ENCODE results near the gene ETV1. TPM values are rescaled to one million over a fixed set of nuclear protein-coding genes. Genes with fewer than 3 reads are reported as not detected.

Gene ETV1
- total and polyA plus RNA-seq, 2 of the 4 experiments (the other 2 are of a cell fraction): 8.6 to 21.1 TPM

DNA sequence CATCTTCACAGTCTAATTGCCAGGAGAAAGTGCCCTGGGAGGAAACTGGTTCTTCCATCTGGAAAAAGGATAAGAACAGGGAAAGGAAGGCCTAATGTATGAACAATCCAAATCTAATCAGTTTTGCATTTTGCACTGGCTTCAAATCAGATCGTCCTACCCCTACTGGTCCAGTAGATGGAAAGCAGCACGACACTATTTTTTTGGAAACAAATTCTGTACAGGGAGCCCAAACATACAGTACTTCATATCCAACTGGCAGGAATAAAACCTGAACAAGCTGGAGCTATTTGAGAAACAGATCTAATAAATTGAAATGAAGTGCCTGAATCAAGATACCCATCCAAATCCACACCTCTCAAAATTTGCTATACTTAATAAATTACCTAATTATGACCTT lies 36.5 kb downstream of the ETV1 start:
- H3K9me1 ChIP-seq (ENCODE audit: insufficient read depth, low read length): no peaks in the 10 kb centered on the region
- WGBS, 2 experiments (ENCODE audit: extremely low coverage in 2 of 2, insufficient read length in 1 of 2): no CpG with 5 or more reads among the region's 2 CpGs
- in situ Hi-C loops (cut with MboI; ENCODE audit: low sequenced_read_pairs) (no loop called here), dilution Hi-C loops (cut with HindIII; ENCODE audit: low sequenced_read_pairs, unreplicated experiment) (no loop called here), intact Hi-C loops (cut with micrococcal nuclease) (no loop called here)
- H3K79me1 ChIP-seq (ENCODE audit: low read depth in 1 of 2, low read length in 2 of 2): no peaks in the 10 kb centered on the region
- no peak overlapping the region for H2BK120ac ChIP-seq (ENCODE audit: low read depth, low read length)
- no peak overlapping the region for H4K8ac ChIP-seq (ENCODE audit: low read depth in 2 of 2, low read length in 2 of 2)
- ChIA-PET POLR2A (ENCODE audit: unreplicated experiment) (no interaction called here), CTCF (no interaction called here)
- no peak overlapping the region for H3K27ac ChIP-seq (ENCODE audit: insufficient read depth, low read length)
- no peak overlapping the region for H2BK15ac ChIP-seq (ENCODE audit: low read depth, low read length)
- ATAC-seq (ENCODE audit: low read depth) (no peak), DNase-seq (no peak)
- H4K91ac ChIP-seq (ENCODE audit: insufficient read depth, low read depth, low read length): no peak overlapping the region
- no peak overlapping the region for H2AFZ ChIP-seq (replicated peaks; ENCODE audit: low read length, poor library complexity)
- TF ChIP-seq, protein P1, sequence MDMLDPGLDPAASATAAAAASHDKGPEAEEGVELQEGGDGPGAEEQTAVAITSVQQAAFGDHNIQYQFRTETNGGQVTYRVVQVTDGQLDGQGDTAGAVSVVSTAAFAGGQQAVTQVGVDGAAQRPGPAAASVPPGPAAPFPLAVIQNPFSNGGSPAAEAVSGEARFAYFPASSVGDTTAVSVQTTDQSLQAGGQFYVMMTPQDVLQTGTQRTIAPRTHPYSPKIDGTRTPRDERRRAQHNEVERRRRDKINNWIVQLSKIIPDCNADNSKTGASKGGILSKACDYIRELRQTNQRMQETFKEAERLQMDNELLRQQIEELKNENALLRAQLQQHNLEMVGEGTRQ (IDR thresholded peaks at IDR 0.05; ENCODE audit: low read depth, low read length): no peak
- no peak for TF ChIP-seq RFX5 (IDR thresholded peaks at IDR 0.05; ENCODE audit: low read depth, low read length)
- TF ChIP-seq SMC3 (IDR thresholded peaks at IDR 0.05; ENCODE audit: low read depth, low read length): no peak
- TF ChIP-seq, protein P2, sequence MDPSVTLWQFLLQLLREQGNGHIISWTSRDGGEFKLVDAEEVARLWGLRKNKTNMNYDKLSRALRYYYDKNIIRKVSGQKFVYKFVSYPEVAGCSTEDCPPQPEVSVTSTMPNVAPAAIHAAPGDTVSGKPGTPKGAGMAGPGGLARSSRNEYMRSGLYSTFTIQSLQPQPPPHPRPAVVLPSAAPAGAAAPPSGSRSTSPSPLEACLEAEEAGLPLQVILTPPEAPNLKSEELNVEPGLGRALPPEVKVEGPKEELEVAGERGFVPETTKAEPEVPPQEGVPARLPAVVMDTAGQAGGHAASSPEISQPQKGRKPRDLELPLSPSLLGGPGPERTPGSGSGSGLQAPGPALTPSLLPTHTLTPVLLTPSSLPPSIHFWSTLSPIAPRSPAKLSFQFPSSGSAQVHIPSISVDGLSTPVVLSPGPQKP (IDR thresholded peaks at IDR 0.05; ENCODE audit: borderline replicate concordance, low read depth, low read length): no peak
- no peak for TF ChIP-seq NFE2L2 (IDR thresholded peaks at IDR 0.05; ENCODE audit: low read depth, low read length)
- TF ChIP-seq, protein P3, sequence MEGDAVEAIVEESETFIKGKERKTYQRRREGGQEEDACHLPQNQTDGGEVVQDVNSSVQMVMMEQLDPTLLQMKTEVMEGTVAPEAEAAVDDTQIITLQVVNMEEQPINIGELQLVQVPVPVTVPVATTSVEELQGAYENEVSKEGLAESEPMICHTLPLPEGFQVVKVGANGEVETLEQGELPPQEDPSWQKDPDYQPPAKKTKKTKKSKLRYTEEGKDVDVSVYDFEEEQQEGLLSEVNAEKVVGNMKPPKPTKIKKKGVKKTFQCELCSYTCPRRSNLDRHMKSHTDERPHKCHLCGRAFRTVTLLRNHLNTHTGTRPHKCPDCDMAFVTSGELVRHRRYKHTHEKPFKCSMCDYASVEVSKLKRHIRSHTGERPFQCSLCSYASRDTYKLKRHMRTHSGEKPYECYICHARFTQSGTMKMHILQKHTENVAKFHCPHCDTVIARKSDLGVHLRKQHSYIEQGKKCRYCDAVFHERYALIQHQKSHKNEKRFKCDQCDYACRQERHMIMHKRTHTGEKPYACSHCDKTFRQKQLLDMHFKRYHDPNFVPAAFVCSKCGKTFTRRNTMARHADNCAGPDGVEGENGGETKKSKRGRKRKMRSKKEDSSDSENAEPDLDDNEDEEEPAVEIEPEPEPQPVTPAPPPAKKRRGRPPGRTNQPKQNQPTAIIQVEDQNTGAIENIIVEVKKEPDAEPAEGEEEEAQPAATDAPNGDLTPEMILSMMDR (conservative IDR thresholded peaks at IDR 0.05; ENCODE audit: low read depth, low read length): no peak
- no peak for TF ChIP-seq MAZ (IDR thresholded peaks at IDR 0.05; ENCODE audit: borderline replicate concordance, low read depth, low read length)
- TF ChIP-seq FOS (IDR thresholded peaks at IDR 0.05; ENCODE audit: low read depth, low read length): no peak
- TF ChIP-seq POLR2A (IDR thresholded peaks at IDR 0.05; ENCODE audit: low read depth, low read length): no peak
- no peak for TF ChIP-seq BHLHE40 (IDR thresholded peaks at IDR 0.05; ENCODE audit: low read depth, low read length)
- TF ChIP-seq CHD1 (IDR thresholded peaks at IDR 0.05; ENCODE audit: low read depth, low read length): no peak
- no peak for TF ChIP-seq RAD21 (IDR thresholded peaks at IDR 0.05; ENCODE audit: low read length)
- no peaks in the 10 kb centered on the region for H3K36me3 ChIP-seq (ENCODE audit: control insufficient read depth, insufficient read depth, low read length)
- no peak overlapping the region for H3K18ac ChIP-seq (ENCODE audit: low read depth, low read length)
- H3K9me3 ChIP-seq (ENCODE audit: control insufficient read depth, insufficient read depth, low read length): no peaks in the 10 kb centered on the region
- no peak overlapping the region for H3K23ac ChIP-seq (ENCODE audit: low read depth, low read length)
- no peak overlapping the region for H3K14ac ChIP-seq (replicated peaks; ENCODE audit: low read depth, low read length)
- no peak overlapping the region for H2AK9ac ChIP-seq (replicated peaks; ENCODE audit: low read depth, low read length, poor library complexity)
- no peak overlapping the region for H3K4me2 ChIP-seq (ENCODE audit: low read depth, low read length)
- no peaks in the 10 kb centered on the region for H3K4me1 ChIP-seq (ENCODE audit: control insufficient read depth, insufficient read depth, low read length)
- no peak overlapping the region for H2AK5ac ChIP-seq (ENCODE audit: low read depth, low read length)
- no peak overlapping the region for H2BK5ac ChIP-seq (ENCODE audit: low read depth, low read length, poor library complexity, severe bottlenecking)
- H4K5ac ChIP-seq (ENCODE audit: low read depth, low read length): no peak overlapping the region
- H3K4ac ChIP-seq (ENCODE audit: low read depth, low read length): no peak overlapping the region
- H3K9ac ChIP-seq (ENCODE audit: low read depth, low read length): no peak overlapping the region
- H3K27me3 ChIP-seq (ENCODE audit: control insufficient read depth, insufficient read depth, low read length): no peaks in the 10 kb centered on the region
- no peak overlapping the region for H2BK20ac ChIP-seq (ENCODE audit: low read depth, low read length)
- H3K4me3 ChIP-seq (ENCODE audit: insufficient read depth, low read depth, low read length): no peak overlapping the region
- BruUV-seq (replicated peaks): no TSS peak
- no peaks in the 10 kb centered on the region for H4K20me1 ChIP-seq (ENCODE audit: insufficient read depth, low read length)
- no peak overlapping the region for H3K56ac ChIP-seq (ENCODE audit: extremely low read depth, insufficient read depth, low read length)
